Keratinocyte (primary cell): ENCODE data around the gene ZNF236. TPM values are rescaled to one million over a fixed set of nuclear protein-coding genes. Genes with fewer than 3 reads are reported as not detected.

Source experiments
- DNase-seq: peaks from one replicate; pipeline ENCODE4 v3.0.0-alpha.2; 2011; ENCODE audit warnings: low read depth, missing footprints, low spot score
- FAIRE-seq: peaks from 2 replicates; lab custom pipeline; 2011; peaks lifted over from hg19 to GRCh38; lab: Jason Lieb, UNC
- H2AFZ ChIP-seq: 2 replicates; pipeline ENCODE4 v1.6.0; 2012; ENCODE audit warnings: low read length, control low read depth, inconsistent platforms; ENCODE audit not compliant: control insufficient read depth
- H3K27ac ChIP-seq: 2 replicates; pipeline ENCODE4 v1.5.1; 2011; ENCODE audit warnings: low read length; ENCODE audit not compliant: control insufficient read depth, insufficient read depth
- H3K27me3 ChIP-seq: 3 replicates; pipeline ENCODE4 v1.6.0; 2011; ENCODE audit warnings: low read length; ENCODE audit not compliant: control insufficient read depth, insufficient read depth; ENCODE audit errors: extremely low read depth
- H3K36me3 ChIP-seq, 2 experiments: 2 replicates in 1 of 2; 3 replicates in 1 of 2; pipeline ENCODE4 v1.5.1; 2011; ENCODE audit warnings: low read length in 2 of 2, mild to moderate bottlenecking in 1 of 2; ENCODE audit not compliant: control insufficient read depth in 2 of 2, insufficient read depth in 2 of 2; ENCODE audit errors: extremely low read depth in 1 of 2
- H3K4me1 ChIP-seq: 3 replicates; pipeline ENCODE4 v1.5.1; 2011; ENCODE audit warnings: low read length; ENCODE audit not compliant: control insufficient read depth, insufficient read depth; ENCODE audit errors: extremely low read depth
- H3K4me2 ChIP-seq: 3 replicates; pipeline ENCODE4 v1.6.0; 2011; ENCODE audit warnings: low read depth, low read length; ENCODE audit not compliant: control insufficient read depth, insufficient read depth; ENCODE audit errors: extremely low read depth
- H3K4me3 ChIP-seq, 3 experiments: fragments of 200-600 bp in 1 of 3; sonication (generic) in 1 of 3; 2 replicates in 2 of 3; 3 replicates in 1 of 3; pipeline ENCODE4 v1.5.1; 2011 to 2016; ENCODE audit warnings: low read length in 3 of 3, mild to moderate bottlenecking in 3 of 3, control low read depth in 2 of 3, inconsistent platforms in 1 of 3, low read depth in 1 of 3, mixed read lengths in 1 of 3, mixed run types in 1 of 3, moderate library complexity in 1 of 3; ENCODE audit not compliant: control insufficient read depth in 2 of 3, insufficient read depth in 2 of 3; ENCODE audit errors: extremely low read depth in 1 of 3
- H3K79me2 ChIP-seq: 2 replicates; pipeline ENCODE4 v1.6.0; 2012; ENCODE audit warnings: low read length; ENCODE audit not compliant: control insufficient read depth, insufficient read depth
- H3K9ac ChIP-seq: 3 replicates; pipeline ENCODE4 v1.6.0; 2011; ENCODE audit warnings: low read length; ENCODE audit not compliant: control insufficient read depth, insufficient read depth; ENCODE audit errors: extremely low read depth
- H3K9me1 ChIP-seq: 3 replicates; pipeline ENCODE4 v1.6.0; 2011; ENCODE audit warnings: low read length; ENCODE audit not compliant: control insufficient read depth, insufficient read depth; ENCODE audit errors: extremely low read depth
- H3K9me3 ChIP-seq: 2 replicates; pipeline ENCODE4 v1.5.1; 2012; ENCODE audit warnings: low read depth, low read length; ENCODE audit not compliant: control insufficient read depth
- H4K20me1 ChIP-seq: 3 replicates; pipeline ENCODE4 v1.6.0; 2011; ENCODE audit warnings: low read length; ENCODE audit not compliant: control insufficient read depth, insufficient read depth; ENCODE audit errors: extremely low read depth
- EZH2 ChIP-seq: IDR thresholded peaks from one replicate; pipeline ENCODE4 v1.6.1; 2012; ENCODE audit warnings: inconsistent platforms, mild to moderate bottlenecking, low read length, moderate library complexity
- dilution Hi-C: fragments of 300-500 bp; cut with MboI; formaldehyde crosslinking; loops from one replicate; pipeline ENCODE4 v1.7.0; 2020; ENCODE audit warnings: low sequenced_read_pairs; ENCODE audit not compliant: extremely low pct_ligation_motif_present
- polyA plus RNA-seq, 5 experiments: library from polyadenylated mRNA; depleted of rRNA in 3 of 5; stranded (reverse) in 3 of 5; stranded (forward) in 1 of 5; unstranded in 1 of 5; fragments of >200 nt; gene quantifications; 1 replicate in 1 of 5; 2 replicates in 3 of 5; 3 replicates in 1 of 5; pipeline versions ENCODE4 v1.2.1 to v1.2.3, GENCODE V29; 2011 to 2012; ENCODE audit warnings: missing spikeins in 2 of 5, low read depth in 1 of 5, low replicate concordance in 1 of 5
- TF ChIP-seq, protein P1 (sequence below), 3 experiments: IDR thresholded peaks in 1 of 3; conservative IDR thresholded peaks in 1 of 3; optimal IDR thresholded peaks in 1 of 3; 2 replicates in 2 of 3; 3 replicates in 1 of 3; pipeline versions ENCODE3 to v1.5.1; 2011; ENCODE audit warnings: low read length in 3 of 3, mild to moderate bottlenecking in 3 of 3, moderate library complexity in 2 of 3, control low read depth in 1 of 3, inconsistent platforms in 1 of 3; ENCODE audit not compliant: insufficient read depth in 2 of 3; ENCODE audit errors: extremely low read depth in 1 of 3

The ZNF236 gene
- polyA plus RNA-seq, 1 donor (not counting 4 experiments of a cell fraction or from before 2014, with no cell fraction given): 4.5 TPM

DNA sequence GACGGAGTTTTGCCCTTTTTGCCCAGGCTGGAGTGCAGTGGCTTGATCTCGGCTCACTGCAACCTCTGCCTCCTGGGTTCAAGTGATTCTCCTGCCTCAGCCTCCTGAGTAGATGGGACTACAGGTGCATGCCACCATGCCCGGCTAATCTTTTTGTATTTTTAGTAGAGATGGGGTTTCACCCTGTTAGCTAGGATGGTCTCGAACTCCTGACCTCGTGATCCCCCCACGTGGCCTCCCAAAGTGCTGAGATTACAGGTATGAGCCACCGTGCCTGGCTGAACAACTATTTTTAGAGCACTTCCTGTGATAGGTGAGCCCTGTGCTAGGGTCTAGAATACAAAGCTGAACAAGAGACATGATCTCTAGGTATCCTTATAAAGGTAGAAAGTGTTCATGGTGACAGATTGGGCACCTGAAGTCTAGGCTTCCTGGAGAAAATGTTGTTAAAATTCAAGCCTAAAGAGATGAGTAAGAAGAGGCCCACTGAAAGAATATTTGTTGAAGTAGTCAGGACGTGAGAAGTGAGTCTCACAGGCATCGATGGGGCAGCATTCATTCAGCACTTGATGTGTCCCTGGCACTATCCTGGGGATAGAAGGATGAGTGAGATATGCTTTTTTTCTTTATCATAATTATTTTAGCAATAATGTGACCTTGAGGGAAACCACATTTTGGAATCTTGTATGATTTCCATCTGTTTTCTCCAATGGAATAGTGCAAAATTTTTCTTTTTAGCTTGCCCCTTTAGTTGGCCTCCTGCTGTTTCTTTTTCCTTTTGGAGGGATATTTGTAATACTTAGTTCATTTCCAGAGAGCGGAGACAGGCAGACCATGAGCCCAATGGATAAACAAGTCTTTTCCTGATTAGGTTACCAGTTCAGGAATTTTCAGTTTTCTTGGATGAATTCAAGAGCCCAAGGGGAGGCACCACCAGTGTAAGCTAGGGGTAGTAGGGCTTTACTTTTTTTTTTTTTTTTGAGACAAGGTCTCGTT lies 5.1 kb downstream of the ZNF236 start:
- peaks cover 69% of the 10 kb centered on the region for H3K79me2 ChIP-seq
- H3K4me3 ChIP-seq: no peak overlapping the region
- no peak overlapping the region for H3K9ac ChIP-seq
- FAIRE-seq: no peak
- no peaks in the 10 kb centered on the region for H3K9me1 ChIP-seq
- dilution Hi-C loops: no loop called here
- no peak overlapping the region for H2AFZ ChIP-seq
- no peaks in the 10 kb centered on the region for H4K20me1 ChIP-seq
- H3K36me3 ChIP-seq: no peaks in the 10 kb centered on the region
- no peaks in the 10 kb centered on the region for H3K9me3 ChIP-seq
- no peaks in the 10 kb centered on the region for H3K27me3 ChIP-seq
- peaks cover 16% of the 10 kb centered on the region for H3K4me1 ChIP-seq
- DNase-seq: no peak
- H3K4me2 ChIP-seq: no peak overlapping the region
- TF ChIP-seq, protein P1, sequence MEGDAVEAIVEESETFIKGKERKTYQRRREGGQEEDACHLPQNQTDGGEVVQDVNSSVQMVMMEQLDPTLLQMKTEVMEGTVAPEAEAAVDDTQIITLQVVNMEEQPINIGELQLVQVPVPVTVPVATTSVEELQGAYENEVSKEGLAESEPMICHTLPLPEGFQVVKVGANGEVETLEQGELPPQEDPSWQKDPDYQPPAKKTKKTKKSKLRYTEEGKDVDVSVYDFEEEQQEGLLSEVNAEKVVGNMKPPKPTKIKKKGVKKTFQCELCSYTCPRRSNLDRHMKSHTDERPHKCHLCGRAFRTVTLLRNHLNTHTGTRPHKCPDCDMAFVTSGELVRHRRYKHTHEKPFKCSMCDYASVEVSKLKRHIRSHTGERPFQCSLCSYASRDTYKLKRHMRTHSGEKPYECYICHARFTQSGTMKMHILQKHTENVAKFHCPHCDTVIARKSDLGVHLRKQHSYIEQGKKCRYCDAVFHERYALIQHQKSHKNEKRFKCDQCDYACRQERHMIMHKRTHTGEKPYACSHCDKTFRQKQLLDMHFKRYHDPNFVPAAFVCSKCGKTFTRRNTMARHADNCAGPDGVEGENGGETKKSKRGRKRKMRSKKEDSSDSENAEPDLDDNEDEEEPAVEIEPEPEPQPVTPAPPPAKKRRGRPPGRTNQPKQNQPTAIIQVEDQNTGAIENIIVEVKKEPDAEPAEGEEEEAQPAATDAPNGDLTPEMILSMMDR (optimal IDR thresholded peaks at IDR 0.05 in 1 of 3, IDR thresholded peaks at IDR 0.05 in 1 of 3, conservative IDR thresholded peaks at IDR 0.05 in 1 of 3; ENCODE audit: extremely low read depth in 1 of 3, insufficient read depth in 2 of 3, low read length in 3 of 3): no peak
- TF ChIP-seq EZH2: no peak
- no peak overlapping the region for H3K27ac ChIP-seq

DNA sequence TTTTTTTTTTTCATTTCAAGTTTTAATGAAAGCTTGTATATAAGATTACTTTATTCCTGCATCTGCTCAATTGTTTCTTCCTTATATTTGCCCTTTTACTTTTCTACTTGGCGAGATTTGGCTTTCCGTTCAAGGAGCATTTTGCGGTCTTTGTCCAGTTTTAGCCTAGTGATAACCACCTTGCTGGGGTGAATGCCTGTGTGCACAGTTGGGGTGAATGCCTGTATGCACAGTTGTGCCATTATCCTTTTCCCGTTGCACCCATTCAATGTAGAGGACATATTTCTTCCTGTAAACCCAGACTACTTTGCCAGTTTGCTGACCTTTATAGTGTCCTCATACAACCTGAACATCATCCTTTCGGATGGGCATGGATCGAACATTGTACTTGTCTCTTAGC lies 12.0 kb downstream of the ZNF236 start:
- Histone ChIP-seq H3K9me3 (no peaks in the 10 kb centered on the region), H3K4me2 (no peak overlapping the region), H3K9me1 (no peaks in the 10 kb centered on the region), H4K20me1 (no peaks in the 10 kb centered on the region), H2AFZ (no peak overlapping the region), H3K4me3 (no peak overlapping the region), H3K36me3 (no peaks in the 10 kb centered on the region), H3K27me3 (no peaks in the 10 kb centered on the region), H3K9ac (no peak overlapping the region), H3K27ac (no peak overlapping the region), H3K4me1 (no peaks in the 10 kb centered on the region), H3K79me2 (peaks cover 56% of the 10 kb centered on the region)
- DNase-seq: no peak
- dilution Hi-C loops: no loop called here
- no peak for TF ChIP-seq EZH2
- TF ChIP-seq, protein P1 (optimal IDR thresholded peaks at IDR 0.05 in 1 of 3, IDR thresholded peaks at IDR 0.05 in 1 of 3, conservative IDR thresholded peaks at IDR 0.05 in 1 of 3; ENCODE audit: extremely low read depth in 1 of 3, insufficient read depth in 2 of 3, low read length in 3 of 3): no peak
- FAIRE-seq: no peak
